Glomerular visceral epithelial cell (primary cell): Measurements from ENCODE around the gene TUBGCP5.

Source experiments
- DNase-seq: peaks from one replicate; pipeline ENCODE4 v3.0.0-alpha.2; 2016; ENCODE audit errors: extremely low spot score

TUBGCP5 gene

DNA sequence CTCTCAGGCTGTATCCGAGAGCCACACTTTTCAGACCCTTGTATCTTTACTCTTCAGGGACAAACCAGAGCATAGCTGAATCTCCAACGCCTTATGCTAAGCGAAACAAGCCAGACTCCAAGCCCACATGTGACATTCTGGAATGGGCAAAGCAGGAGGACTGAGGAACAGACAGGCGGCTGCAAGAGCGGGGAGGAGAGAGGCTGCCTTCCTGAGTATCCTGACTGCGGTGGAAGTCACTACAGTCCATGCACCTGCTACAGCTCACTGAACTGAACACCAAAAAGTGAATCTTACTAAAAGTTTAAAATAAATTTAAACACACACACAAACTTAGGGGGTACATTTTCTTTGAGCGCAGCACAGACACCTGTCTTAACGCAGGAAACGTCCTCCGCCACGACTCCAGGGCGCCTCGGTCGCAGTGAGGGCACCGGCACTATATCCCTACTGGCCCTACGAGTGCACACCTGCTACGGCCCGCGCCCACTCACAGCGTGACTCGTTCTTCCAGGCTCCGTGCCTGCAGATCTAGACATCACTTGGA lies 60.6 kb downstream of the TUBGCP5 start:
- DNase-seq, result no peak

DNA sequence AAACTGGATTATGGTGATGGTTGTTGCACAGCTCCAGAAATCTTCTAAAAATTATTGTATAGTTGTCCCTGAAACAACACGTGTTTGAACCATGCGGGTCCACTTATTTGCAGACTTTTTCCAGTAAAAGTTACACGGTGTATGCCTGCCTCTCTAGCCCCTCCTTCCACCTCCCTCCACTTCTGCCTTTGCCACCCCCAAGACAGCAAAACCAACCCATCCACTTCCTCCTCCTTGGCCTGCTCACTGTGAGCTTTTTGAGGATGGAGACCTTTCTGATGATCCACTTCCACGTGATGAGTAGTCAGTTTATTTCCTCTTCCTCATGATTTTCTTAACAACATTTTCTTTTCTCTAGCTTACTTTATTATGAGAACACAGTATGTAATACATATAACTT lies 64.6 kb downstream of the TUBGCP5 start:
- no peak for DNase-seq

DNA sequence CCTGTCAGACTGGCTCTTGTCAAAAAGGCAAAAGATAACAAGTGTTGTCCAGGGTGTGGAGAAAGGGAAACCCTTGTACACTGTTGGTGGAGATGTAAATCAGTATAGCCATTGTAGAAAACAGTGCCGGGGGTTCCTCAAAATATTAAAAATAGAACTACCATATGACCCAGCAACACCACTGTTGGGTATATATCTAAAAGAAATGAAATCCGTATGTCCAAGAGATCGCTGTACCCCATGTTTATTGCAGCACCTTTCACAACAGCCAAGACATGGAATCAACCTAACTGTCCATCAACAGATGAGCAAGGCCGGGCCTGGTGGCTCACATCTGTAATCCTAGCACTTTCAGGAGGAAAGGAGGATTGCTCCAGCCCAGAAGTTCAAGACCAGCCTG lies 65.4 kb downstream of the TUBGCP5 start:
- DNase-seq, result no peak

DNA sequence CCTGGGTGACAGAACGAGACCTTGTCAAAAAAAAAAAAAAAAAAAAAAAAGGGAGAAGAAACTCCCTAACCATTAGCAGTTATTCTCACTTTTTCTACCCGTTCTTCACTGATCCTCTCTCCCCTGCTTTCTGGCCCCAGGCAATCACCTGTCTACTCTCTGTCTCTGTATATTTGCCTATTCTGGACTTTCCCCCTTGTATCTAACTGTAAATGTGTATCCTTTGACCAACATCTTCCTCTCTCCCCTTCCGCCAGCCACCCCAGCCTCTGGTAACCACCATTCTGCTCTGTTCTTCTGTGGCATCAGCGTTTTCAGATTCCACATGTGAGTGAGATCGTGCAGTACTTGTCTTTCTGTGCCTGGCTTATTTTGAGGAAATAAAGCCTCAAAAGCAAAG lies 66.1 kb downstream of the TUBGCP5 start:
- no peak for DNase-seq

DNA sequence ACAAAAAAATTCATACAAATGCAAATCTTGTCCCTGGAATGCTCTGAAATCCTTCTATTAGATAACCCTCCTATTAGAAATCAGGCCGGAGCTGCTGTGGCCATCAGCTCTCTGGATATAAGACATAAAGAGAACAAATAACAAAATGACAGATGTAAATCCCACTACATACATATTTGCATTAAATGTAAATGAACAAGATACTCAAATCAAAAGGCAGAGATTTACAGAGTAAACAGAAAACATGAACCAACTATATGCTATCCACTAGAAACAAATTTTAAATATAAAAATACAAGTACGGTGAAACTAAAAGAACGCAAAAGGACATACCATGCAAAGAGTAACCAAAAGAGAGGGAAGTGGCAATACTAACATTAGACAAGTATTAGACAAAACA lies 69.9 kb downstream of the TUBGCP5 start:
- no peak for DNase-seq

DNA sequence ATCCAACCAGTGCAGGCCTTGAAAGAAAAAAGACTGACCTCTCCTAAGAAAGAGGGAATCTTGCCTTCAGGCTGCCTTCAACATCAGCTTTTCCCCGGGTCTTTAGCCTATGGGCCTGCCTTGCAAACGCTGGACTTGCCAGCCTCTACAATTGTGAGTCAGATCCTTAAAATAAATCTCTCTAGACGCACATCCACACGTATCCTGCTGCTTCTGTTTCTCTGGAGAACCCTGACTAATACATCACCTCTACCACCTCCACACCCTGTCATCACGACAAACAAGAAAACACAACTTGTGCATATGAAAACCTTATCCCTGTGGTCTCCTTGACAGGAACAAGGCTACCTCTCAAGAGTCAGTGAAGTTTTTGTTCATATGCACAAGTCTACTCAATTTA lies 71.0 kb downstream of the TUBGCP5 start:
- DNase-seq, result peak; percentile 74

DNA sequence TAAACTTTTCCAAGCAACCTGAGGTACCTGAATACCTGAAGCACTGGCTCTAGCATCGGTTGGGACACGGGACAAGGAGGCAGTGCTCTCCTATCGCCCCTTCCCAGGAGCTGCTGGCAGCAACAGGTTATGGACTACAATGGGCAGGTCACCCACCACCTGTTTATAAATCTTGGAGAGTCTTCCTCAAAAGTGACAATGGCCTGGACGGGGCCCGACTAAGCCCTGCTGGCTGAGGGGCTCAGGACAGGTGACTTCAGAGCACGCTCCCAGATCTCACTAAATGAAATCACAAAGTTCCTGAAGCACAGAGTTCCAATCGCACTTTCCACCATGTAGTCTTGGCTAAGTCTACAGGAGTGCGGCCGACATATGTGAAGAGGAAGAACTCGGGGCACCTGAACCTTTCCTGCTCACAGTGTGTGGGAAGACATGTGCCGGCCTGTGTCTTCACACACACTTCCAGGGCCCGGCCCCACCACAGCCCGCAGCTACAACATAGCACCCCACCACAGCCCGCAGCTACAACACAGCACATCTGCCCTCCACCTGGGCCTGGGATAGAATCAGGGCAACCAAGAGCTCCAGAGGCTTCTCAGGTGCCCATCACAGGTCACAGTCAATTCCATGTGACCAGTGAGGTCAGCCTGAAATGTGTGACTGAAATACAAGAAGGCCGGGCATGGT lies 72.1 kb downstream of the TUBGCP5 start:
- DNase-seq, result no peak

DNA sequence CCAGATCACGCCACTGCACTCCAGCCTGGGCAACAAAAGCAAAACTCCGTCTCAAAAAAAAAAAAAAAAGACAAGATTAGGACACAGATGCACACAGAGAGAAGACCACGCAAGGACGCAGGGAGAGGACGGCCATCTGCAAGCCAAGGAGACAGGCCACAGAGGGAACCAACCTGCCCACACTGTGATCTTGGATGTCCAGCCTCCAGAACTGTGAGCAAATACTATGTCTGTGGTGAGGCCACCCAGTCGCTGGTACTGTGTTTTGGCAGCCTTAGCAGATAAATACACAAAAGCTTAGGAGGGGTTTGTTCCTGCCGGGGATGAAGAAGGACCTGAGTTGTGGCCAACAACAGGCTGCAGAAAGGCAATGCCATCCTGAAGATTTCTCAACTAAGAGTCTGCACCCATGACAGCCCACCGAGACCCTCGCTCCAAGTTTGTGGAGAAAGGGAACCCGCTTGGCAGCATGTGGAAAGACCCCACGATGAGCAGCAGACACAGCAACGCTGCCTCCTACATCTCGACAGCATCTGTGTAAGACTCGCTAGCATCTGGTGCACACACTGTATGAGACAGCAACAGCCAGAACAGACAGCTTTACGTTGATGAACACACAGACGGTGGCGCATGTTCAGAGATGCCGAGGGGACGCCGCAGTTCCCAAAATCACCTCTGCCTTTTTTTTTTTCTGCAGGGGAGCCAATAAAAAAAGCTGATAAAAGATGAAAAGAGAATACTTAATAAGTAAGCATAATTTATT lies 72.9 kb downstream of the TUBGCP5 start:
- no peak for DNase-seq

DNA sequence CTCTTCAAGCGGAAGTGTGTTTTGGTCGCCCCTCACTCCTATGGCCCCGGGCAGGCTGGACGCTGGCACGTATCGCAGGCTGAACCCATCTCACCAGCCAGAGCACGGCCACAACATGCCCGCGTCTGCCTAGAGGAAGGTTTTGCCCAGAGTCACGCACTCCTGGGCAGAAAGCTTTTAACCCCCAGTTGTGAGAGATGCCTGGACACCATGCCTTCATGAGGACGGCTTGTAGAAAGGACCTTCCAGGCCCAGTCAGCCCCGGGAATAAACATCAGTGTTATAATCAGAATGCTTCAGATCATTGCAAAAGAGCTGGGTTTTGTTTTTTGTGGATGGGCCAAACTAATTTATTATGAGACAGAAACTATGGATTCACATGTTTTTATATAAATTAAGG lies 75.7 kb downstream of the TUBGCP5 start:
- no peak for DNase-seq

DNA sequence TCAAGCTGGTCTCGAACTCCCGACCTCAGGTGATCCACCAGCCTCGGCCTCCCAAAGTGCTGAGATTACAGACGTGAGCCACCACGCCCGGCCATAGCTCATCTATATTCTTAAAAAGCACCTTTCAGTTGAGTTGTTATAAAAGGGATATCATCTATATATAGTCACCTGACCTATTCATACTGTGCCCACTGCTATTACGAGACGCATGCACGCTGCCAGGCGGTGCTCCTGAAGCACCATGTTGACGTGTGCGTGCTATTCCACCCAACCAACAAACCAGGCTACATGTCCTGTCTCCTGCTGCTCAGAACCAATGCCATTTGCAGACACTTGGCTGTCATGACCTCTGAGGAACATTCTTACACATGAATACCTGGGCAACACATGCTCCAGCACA lies 76.8 kb downstream of the TUBGCP5 start:
- DNase-seq, result no peak

DNA sequence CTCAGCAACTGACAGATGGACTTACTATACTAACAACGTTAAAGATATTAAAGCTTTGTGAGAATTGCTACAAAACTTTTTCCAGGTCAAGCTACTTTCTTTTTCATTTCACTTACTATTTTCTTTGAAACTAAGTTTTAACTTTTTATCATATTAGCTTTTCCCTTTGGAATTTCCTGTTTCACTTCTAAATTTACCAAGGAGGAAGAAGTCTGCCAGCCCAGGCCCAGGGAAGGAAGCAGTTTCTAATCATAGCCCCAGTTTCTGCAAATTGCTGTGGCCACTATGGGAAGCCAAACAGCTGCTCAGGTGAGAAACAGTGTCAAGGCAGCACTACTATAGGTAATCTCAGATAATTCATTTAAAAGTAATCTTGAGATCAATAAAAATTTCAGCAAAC lies 77.6 kb downstream of the TUBGCP5 start:
- no peak for DNase-seq

DNA sequence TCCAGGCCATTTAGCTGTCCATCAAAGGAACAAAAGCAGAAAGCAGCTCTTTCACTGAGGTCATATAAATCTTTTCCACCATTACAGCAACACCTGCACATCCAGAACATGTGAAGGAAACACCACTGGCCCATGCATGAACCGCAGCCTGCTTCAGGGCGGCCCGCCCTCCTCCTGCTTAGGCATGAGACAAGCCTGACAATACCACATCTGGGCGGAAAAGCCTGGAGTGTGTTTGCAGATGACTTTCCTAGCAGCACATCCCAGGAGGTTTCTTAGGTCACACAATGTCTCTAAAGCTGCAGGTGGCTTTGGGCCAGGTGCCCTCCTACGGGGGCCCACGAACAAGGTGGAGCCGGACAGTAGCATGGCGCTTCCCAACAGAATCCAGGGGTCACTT lies 78.8 kb downstream of the TUBGCP5 start:
- DNase-seq, result no peak

DNA sequence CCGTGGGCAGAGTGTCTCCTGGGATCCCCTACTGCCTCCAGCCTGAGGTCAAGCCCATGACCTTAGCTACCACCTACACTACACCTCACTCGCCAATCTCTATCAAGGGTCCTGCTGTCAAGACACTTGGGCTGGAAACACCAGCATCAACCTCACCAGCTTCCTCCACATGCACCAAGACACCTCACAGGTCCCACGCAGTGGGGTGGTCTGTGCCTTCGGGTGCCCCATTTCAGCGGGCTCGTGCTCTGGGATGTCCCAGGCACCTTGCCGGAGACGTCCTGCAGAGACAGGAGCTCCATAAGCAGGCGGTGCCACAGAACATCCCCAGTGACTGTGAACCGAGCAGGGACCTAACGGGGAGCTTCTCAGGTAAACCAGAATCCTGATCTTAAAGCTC lies 79.2 kb downstream of the TUBGCP5 start:
- no peak for DNase-seq

DNA sequence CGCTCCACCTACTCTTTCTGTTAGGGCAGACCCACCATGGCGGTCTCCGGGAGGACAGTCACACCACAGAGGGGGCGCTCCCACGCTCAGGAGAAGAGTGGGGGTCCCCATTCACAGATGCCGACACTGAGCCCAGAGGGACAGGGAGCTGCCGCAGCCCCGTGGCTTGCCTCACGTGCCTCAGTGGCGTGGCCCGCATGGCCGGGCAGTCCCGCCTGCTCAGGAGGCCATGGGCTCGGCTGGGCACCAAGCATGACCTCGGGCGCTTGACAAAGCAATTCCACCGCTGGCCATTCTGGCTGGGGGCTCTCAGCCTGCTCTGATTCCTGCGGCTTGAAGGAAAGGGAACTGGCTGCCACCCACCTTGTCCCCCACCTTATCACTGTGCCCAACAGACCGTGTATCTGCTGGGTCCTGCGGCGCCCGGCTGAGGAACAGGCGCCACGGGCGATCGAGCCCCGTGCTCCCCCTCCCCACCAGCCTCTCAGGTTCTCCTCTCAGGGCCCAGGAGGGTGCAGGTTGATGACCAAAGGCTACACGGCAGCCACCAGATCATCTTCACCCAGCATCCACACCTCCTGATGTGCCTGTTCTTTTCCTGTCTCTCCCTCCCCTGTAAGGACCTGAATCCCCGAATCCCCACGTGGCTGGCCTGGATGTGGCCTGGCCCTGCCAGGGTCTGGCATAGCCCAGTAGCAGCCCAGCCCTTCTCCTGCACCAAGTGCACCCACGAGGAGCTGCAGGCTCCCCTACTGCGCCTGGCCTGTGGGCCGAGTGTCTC lies 79.9 kb downstream of the TUBGCP5 start:
- DNase-seq, result no peak

DNA sequence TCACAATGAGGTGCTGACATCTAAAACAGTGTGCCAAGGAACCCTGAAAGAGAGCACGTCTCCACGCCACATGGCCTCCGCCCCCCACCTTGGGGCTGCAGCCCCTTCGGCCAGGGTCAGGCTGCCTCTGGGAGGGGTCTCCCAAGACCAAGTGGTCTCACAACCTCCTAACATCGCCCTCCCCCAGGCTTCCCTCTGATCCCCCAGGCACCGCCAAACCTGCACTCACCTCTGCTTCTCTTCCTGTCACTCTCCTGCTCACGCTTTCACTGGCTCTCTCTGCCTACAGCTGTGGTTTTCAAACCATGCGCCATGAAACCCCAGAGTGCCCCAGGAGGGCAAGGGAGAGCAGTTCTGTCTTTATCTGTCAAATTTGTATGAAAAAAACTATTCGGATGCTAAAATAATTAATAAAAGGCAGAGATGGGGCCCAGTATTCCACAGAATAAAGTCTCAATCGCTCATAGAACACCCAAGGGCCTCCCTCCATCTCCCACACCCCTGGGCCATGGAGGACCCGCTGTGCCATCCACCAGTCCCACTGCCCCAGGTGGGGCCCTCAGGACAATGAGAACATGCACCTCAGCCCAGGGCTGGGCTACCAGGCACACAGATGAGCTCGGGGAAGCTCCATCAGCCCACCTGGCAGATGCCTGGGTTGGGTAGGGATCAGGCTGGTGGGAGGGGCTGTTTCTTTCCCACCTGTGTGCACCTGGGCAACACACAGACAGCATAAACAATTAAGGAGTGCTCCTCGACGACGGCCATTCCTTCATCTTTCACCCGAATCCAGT lies 80.7 kb downstream of the TUBGCP5 start:
- DNase-seq, result no peak

DNA sequence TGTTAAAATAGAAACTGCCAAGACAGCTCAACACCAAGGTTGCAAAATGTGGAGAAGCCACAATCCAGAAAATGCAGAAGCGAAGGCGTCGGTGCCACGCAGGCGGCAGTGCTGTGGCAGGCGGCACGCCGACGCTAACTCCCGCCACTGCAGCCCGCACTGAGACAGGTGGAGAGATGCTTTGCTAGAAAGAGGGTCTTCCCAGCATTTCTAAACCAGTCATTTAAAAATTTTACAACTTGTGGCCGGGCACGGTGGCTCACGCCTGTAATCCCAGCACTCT lies 82.5 kb downstream of the TUBGCP5 start:
- no peak for DNase-seq

DNA sequence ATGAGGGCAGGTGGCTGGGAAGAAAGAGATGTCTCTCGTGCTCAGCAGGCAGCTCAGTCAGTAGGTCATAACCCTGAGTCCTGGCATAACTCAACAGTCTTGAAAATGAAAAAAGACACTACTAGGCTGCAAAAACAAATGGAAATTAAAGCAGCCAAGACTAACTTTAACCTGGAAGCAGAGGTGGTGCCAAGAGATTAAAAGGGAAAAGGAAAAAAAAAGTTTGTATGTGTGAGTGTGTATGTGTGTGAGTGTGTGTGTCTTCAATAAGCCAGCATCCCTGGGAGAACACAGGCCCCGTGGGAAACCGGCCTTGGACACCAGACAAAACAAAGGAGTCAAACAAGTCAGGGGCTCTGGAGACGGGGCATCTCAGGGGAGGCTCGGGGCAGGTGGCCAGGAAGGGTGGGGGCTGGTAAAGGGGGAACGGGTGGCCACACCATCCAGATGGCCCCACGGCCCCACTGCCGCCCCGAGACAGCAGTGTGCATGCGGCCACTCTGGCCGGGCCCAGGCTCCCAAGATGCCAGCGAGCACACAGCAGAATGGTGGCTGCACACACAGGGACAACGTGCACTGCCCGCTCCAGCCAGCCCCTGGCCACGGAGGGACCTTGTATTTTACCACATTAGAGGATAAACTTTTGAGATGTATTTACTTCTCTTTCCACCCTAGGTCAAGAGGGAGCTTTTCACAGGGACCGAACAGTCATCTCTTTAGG lies 83.0 kb downstream of the TUBGCP5 start:
- no peak for DNase-seq

DNA sequence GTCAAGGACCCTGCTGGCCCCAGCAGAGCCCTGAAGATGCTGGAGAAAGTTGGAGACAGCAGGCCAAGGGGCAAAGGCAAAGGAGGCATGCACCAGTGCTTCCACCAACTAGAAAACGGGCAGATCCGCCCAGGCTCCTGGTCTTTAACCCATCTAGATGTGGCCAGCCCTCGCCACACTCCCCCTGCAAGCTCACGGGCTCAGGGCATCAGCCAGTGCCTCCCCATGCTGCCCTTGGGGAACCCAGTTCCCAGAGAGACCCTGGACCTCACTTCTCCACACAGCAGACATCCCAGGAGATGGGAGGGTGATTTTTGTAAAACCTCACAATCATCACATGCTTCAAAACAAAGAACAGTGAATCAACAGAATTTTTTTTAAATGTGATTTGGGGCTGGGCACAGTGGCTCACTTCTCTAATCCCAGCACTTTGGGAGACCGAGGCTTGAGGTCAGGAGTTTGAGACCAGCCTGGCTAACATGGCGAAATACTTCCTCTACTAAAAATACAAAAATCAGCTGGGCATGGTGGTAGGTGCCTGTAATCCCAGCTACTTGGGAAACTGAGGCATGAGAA lies 83.7 kb downstream of the TUBGCP5 start:
- no peak for DNase-seq

DNA sequence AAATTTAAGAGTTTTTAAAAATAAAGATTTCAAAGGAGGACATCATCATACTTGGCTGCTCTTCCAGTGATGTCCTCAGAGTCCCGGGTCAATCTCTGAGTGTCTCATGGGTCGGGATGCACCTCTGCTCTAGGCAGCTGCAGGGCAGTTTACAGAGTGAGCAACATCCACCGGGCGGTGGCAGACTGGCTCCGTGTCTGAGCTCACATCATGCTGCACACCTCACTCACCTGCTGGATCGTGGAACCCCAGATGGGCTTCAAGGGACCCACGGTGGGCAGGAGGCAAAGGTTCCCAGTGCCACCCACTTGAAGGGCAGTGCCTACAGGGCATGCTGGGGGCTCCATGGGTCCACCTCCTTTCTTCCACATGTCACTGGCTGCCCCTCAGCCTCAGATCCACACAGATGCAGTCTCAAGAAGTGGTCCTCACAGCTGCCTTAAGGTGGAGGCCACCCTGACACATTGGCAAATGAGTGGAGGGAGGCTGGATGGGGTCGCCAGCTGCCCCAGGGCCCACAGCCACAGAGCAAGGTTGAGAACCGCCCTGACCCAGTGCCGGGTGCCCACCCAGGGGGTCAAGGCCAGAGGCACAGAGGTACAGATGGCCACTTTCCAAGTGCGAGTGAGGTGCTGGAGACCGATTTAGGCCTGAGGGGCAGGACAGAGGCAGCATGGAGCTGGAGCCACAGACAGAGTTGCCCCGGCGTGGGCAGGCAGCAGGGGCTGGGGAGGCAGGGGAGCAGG lies 84.4 kb downstream of the TUBGCP5 start:
- DNase-seq, result no peak

DNA sequence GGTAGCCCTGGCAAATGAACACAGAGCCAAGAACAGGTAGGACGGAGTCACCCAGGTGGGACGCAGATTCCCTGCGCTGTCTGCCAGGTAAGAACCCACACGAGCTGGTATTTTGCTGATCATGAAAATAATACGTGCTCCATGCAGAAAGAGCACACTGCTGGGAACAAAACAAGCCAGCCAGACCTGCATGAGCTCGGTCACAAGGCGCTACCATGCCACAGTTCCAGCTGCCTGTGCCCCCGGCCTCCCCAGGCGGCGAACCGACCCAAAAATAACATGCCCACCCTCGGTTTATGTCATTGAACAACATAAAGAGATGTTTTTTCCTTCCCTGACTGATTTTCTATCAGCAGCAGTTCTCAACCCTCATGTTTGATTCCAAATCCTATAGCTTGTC lies 85.0 kb downstream of the TUBGCP5 start:
- DNase-seq, result no peak
